Measurements from ENCODE around the gene PHF20.

PHF20 gene

DNA sequence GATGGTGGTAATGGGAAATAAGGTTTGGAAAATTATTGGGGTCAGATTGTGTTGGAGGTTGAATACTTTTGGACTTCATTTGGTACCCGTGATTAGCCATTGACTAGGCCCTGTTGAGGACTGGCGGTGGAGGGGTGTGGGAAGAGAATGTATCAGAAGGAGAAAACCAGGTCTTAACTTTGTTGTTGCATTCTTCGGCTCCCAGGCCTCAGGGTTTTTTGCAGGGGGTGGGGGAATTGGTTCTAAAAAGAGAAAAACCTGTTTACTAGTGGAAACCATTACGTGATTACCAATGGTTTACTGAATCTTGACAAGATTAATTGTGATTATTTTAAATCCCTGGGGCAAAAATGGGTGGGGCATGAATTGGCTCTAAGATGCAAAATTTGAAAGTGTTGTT, 85.1 kb downstream of the PHF20 start:
- H3K14ac ChIP-seq (ENCODE audit: low read length): no peak overlapping the region
- no peak overlapping the region for H2BK120ac ChIP-seq (ENCODE audit: low read depth, low read length)
- H4K8ac ChIP-seq (ENCODE audit: low read depth, low read length): no peak overlapping the region
- H2BK5ac ChIP-seq (ENCODE audit: low read length): no peak overlapping the region
- no peak overlapping the region for H3K4ac ChIP-seq (ENCODE audit: low read length)
- H2AK5ac ChIP-seq (ENCODE audit: low read depth, low read length): no peak overlapping the region
- no peak overlapping the region for H3K27ac ChIP-seq (replicated peaks; ENCODE audit: low read length)
- no peak overlapping the region for H3K18ac ChIP-seq (ENCODE audit: low read length)
- peaks cover 0 to 3% of the 10 kb centered on the region in 2 donors for H3K4me1 ChIP-seq (ENCODE audit: control insufficient read depth in 2 of 2, insufficient read depth in 1 of 2, low read depth in 1 of 2, low read length in 2 of 2)
- no peak overlapping the region for H4K91ac ChIP-seq (ENCODE audit: low read depth, low read length, poor library complexity)
- no peak overlapping the region for H3K4me2 ChIP-seq (ENCODE audit: insufficient read depth, low read length, poor library complexity, severe bottlenecking)
- no peak overlapping the region for H2BK12ac ChIP-seq (ENCODE audit: low read length)
- no CpG with 5 or more reads among the region's 4 CpGs for WGBS, 2 donors (ENCODE audit: extremely low coverage in 2 of 2, insufficient read length in 2 of 2, insufficient replicate concordance in 1 of 2)
- no peak for DNase-seq (ENCODE audit: low spot score)
- no peaks in the 10 kb centered on the region for H3K27me3 ChIP-seq (ENCODE audit: control insufficient read depth in 3 of 3, insufficient read depth in 3 of 3, low read depth in 1 of 3, low read length in 3 of 3)
- H3K4me3 ChIP-seq (ENCODE audit: low read length in 2 of 2): no peak overlapping the region
- H3K36me3 ChIP-seq (replicated peaks in 1 of 2; ENCODE audit: control insufficient read depth in 2 of 2, insufficient read depth in 2 of 2, low read length in 2 of 2): peaks cover 2 to 57% of the 10 kb centered on the region in 2 donors
- H2BK15ac ChIP-seq (ENCODE audit: low read length): no peak overlapping the region
- H2AFZ ChIP-seq (ENCODE audit: low read length): no peak overlapping the region
- H3K9ac ChIP-seq (ENCODE audit: low read depth, low read length, poor library complexity): no peak overlapping the region
- no peak overlapping the region for H3K23ac ChIP-seq (ENCODE audit: low read depth, low read length, poor library complexity)
- H3K79me1 ChIP-seq (ENCODE audit: low read depth, low read length): no peaks in the 10 kb centered on the region
- H3K9me3 ChIP-seq (replicated peaks in 1 of 2; ENCODE audit: control insufficient read depth in 2 of 2, insufficient read depth in 1 of 2, low read depth in 1 of 2, low read length in 2 of 2): no peaks in the 10 kb centered on the region

DNA sequence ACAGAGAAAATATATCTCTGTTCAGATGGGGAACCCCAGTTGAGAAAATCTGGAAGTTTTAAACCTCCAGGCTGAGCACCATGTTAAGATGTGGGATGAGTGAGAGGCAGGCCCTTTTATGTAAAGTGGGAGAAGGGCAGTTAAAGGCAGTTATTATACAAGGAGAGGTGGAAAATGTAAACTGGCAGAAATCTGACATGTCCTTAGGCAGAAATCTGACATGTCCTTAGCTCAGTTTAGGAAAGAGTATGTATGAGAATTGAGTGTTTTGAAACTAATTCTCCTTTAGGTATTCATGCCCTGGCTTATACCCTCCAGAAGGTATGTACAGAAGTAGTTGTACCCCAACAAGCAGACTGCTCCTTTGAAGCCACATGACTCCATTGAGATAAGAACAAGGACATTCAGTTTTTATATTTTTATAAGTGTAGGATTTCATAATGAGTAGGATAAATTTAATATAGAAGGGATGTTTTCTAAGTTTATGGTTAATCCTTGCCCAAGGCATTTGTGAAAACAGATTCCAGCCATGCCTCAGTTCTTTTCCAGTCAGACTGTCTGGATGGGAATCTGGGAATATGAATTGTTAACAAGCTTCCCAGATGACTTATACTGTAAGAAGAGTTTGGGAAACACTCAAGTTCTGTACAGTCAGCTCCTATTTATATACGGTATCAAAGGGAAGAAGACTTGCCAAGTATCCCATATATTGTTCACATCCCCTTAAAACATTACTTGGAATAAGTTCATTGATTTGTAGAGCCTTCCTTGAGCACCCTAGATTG, 94.8 kb downstream of the PHF20 start:
- H2AK5ac ChIP-seq (ENCODE audit: low read depth, low read length): no peak overlapping the region
- H3K27ac ChIP-seq (replicated peaks; ENCODE audit: low read length): no peak overlapping the region
- H3K9ac ChIP-seq (ENCODE audit: low read depth, low read length, poor library complexity): no peak overlapping the region
- peaks cover 3 to 65% of the 10 kb centered on the region in 2 donors for H3K36me3 ChIP-seq (replicated peaks in 1 of 2; ENCODE audit: control insufficient read depth in 2 of 2, insufficient read depth in 2 of 2, low read length in 2 of 2)
- H3K9me3 ChIP-seq (replicated peaks in 1 of 2; ENCODE audit: control insufficient read depth in 2 of 2, insufficient read depth in 1 of 2, low read depth in 1 of 2, low read length in 2 of 2): no peaks in the 10 kb centered on the region
- no peak overlapping the region for H2AFZ ChIP-seq (ENCODE audit: low read length)
- WGBS, 2 donors (ENCODE audit: extremely low coverage in 2 of 2, insufficient read length in 2 of 2, insufficient replicate concordance in 1 of 2): no CpG with 5 or more reads among the region's 1 CpG
- no peak overlapping the region for H2BK120ac ChIP-seq (ENCODE audit: low read depth, low read length)
- H3K14ac ChIP-seq (ENCODE audit: low read length): no peak overlapping the region
- H4K8ac ChIP-seq (ENCODE audit: low read depth, low read length): no peak overlapping the region
- H2BK15ac ChIP-seq (ENCODE audit: low read length): no peak overlapping the region
- no peaks in the 10 kb centered on the region for H3K27me3 ChIP-seq (ENCODE audit: control insufficient read depth in 3 of 3, insufficient read depth in 3 of 3, low read depth in 1 of 3, low read length in 3 of 3)
- no peak overlapping the region for H3K18ac ChIP-seq (ENCODE audit: low read length)
- H3K4me2 ChIP-seq (ENCODE audit: insufficient read depth, low read length, poor library complexity, severe bottlenecking): no peak overlapping the region
- no peak overlapping the region for H3K4ac ChIP-seq (ENCODE audit: low read length)
- H3K4me3 ChIP-seq (ENCODE audit: low read length in 2 of 2): no peak overlapping the region
- no peaks in the 10 kb centered on the region for H3K79me1 ChIP-seq (ENCODE audit: low read depth, low read length)
- no peaks in the 10 kb centered on the region for H3K4me1 ChIP-seq (ENCODE audit: control insufficient read depth in 2 of 2, insufficient read depth in 1 of 2, low read depth in 1 of 2, low read length in 2 of 2)
- H3K23ac ChIP-seq (ENCODE audit: low read depth, low read length, poor library complexity): no peak overlapping the region
- no peak overlapping the region for H2BK5ac ChIP-seq (ENCODE audit: low read length)
- DNase-seq (ENCODE audit: low spot score): no peak
- no peak overlapping the region for H2BK12ac ChIP-seq (ENCODE audit: low read length)
- H4K91ac ChIP-seq (ENCODE audit: low read depth, low read length, poor library complexity): no peak overlapping the region

DNA sequence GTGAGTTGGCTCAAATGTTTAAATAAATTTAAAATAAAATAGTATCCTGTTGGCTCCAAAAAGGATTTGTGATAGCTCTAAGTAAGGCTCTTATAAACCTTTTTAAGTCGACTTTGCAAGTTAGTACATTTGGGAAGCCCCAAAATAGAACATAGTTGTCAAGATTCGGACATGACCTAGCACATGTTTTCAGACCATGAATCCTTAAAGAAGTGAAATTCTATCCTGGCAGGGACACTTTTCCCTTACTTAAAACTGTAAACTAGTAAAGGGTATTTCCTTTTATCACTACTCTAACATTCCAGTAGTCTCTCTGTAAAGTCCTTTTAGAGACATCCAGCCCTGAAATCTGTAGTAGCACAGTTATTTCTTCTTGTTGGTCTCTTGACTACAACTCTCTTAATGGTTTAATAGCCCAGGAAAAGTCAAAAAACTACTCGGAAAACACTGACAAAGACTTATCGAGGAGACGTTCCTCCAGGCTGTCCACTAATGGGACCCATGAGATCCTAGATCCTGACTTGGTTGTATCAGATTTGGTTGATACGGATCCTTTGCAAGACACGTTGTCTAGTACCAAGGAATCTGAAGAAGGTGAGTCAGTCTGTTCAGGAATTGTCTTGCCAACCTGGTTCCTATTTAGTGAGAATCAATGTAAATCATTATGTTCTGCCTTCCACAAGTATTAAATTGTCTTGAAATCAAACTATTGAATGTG, 98.9 kb downstream of the PHF20 start:
- no CpG with 5 or more reads among the region's 7 CpGs for WGBS, 2 donors (ENCODE audit: extremely low coverage in 2 of 2, insufficient read length in 2 of 2, insufficient replicate concordance in 1 of 2)
- no peak overlapping the region for H3K27ac ChIP-seq (replicated peaks; ENCODE audit: low read length)
- no peak overlapping the region for H3K23ac ChIP-seq (ENCODE audit: low read depth, low read length, poor library complexity)
- no peak overlapping the region for H3K9ac ChIP-seq (ENCODE audit: low read depth, low read length, poor library complexity)
- H2AK5ac ChIP-seq (ENCODE audit: low read depth, low read length): no peak overlapping the region
- no peak for DNase-seq (ENCODE audit: low spot score)
- no peak overlapping the region for H4K91ac ChIP-seq (ENCODE audit: low read depth, low read length, poor library complexity)
- no peak overlapping the region for H2AFZ ChIP-seq (ENCODE audit: low read length)
- no peak overlapping the region for H3K4me3 ChIP-seq (ENCODE audit: low read length in 2 of 2)
- no peak overlapping the region for H2BK15ac ChIP-seq (ENCODE audit: low read length)
- H4K8ac ChIP-seq (ENCODE audit: low read depth, low read length): no peak overlapping the region
- H3K79me1 ChIP-seq (ENCODE audit: low read depth, low read length): no peaks in the 10 kb centered on the region
- H3K36me3 ChIP-seq (replicated peaks in 1 of 2; ENCODE audit: control insufficient read depth in 2 of 2, insufficient read depth in 2 of 2, low read length in 2 of 2): peaks cover 3 to 68% of the 10 kb centered on the region in 2 donors
- no peaks in the 10 kb centered on the region for H3K27me3 ChIP-seq (ENCODE audit: control insufficient read depth in 3 of 3, insufficient read depth in 3 of 3, low read depth in 1 of 3, low read length in 3 of 3)
- no peak overlapping the region for H2BK5ac ChIP-seq (ENCODE audit: low read length)
- H3K4ac ChIP-seq (ENCODE audit: low read length): no peak overlapping the region
- no peak overlapping the region for H2BK120ac ChIP-seq (ENCODE audit: low read depth, low read length)
- no peak overlapping the region for H2BK12ac ChIP-seq (ENCODE audit: low read length)
- H3K4me1 ChIP-seq (ENCODE audit: control insufficient read depth in 2 of 2, insufficient read depth in 1 of 2, low read depth in 1 of 2, low read length in 2 of 2): peaks cover 2 to 3% of the 10 kb centered on the region in 2 donors
- no peak overlapping the region for H3K4me2 ChIP-seq (ENCODE audit: insufficient read depth, low read length, poor library complexity, severe bottlenecking)
- H3K18ac ChIP-seq (ENCODE audit: low read length): no peak overlapping the region
- H3K14ac ChIP-seq (ENCODE audit: low read length): no peak overlapping the region
- H3K9me3 ChIP-seq (replicated peaks in 1 of 2; ENCODE audit: control insufficient read depth in 2 of 2, insufficient read depth in 1 of 2, low read depth in 1 of 2, low read length in 2 of 2): no peaks in the 10 kb centered on the region

GRCh38 chr20:35871259-35871771, 99.5 kb downstream of the PHF20 start:
- Histone ChIP-seq H2BK120ac (ENCODE audit: low read depth, low read length) (no peak overlapping the region), H3K18ac (ENCODE audit: low read length) (no peak overlapping the region), H3K4me2 (ENCODE audit: insufficient read depth, low read length, poor library complexity, severe bottlenecking) (no peak overlapping the region), H2BK12ac (ENCODE audit: low read length) (no peak overlapping the region), H4K8ac (ENCODE audit: low read depth, low read length) (no peak overlapping the region), H2AK5ac (ENCODE audit: low read depth, low read length) (no peak overlapping the region), H3K4ac (ENCODE audit: low read length) (no peak overlapping the region), H2AFZ (ENCODE audit: low read length) (no peak overlapping the region), H3K9ac (ENCODE audit: low read depth, low read length, poor library complexity) (no peak overlapping the region), H4K91ac (ENCODE audit: low read depth, low read length, poor library complexity) (no peak overlapping the region), H3K4me3 (ENCODE audit: low read length in 2 of 2) (no peak overlapping the region), H3K23ac (ENCODE audit: low read depth, low read length, poor library complexity) (no peak overlapping the region), H3K9me3 (replicated peaks in 1 of 2; ENCODE audit: control insufficient read depth in 2 of 2, insufficient read depth in 1 of 2, low read depth in 1 of 2, low read length in 2 of 2) (no peaks in the 10 kb centered on the region), H3K14ac (ENCODE audit: low read length) (no peak overlapping the region), H3K36me3 (replicated peaks in 1 of 2; ENCODE audit: control insufficient read depth in 2 of 2, insufficient read depth in 2 of 2, low read length in 2 of 2) (peaks cover 3 to 65% of the 10 kb centered on the region in 2 donors), H3K27ac (replicated peaks; ENCODE audit: low read length) (no peak overlapping the region), H3K4me1 (ENCODE audit: control insufficient read depth in 2 of 2, insufficient read depth in 1 of 2, low read depth in 1 of 2, low read length in 2 of 2) (peaks cover 2 to 3% of the 10 kb centered on the region in 2 donors), H3K79me1 (ENCODE audit: low read depth, low read length) (no peaks in the 10 kb centered on the region), H2BK5ac (ENCODE audit: low read length) (no peak overlapping the region), H2BK15ac (ENCODE audit: low read length) (no peak overlapping the region), H3K27me3 (ENCODE audit: control insufficient read depth in 3 of 3, insufficient read depth in 3 of 3, low read depth in 1 of 3, low read length in 3 of 3) (no peaks in the 10 kb centered on the region)
- no CpG with 5 or more reads among the region's 5 CpGs for WGBS, 2 donors (ENCODE audit: extremely low coverage in 2 of 2, insufficient read length in 2 of 2, insufficient replicate concordance in 1 of 2)
- no peak for DNase-seq (ENCODE audit: low spot score)

Measured in neuronal stem cell (in vitro differentiated cells).